GM23338 (cell line): ENCODE results near the gene KIAA0513.

Experiments used
- CREB1 ChIP-seq: fragments of 250-450 bp; sonication (Bioruptor Pico); IDR thresholded peaks from 2 replicates; pipeline ENCODE4 v1.5.0; 2020; ENCODE audit warnings: low read depth, mild to moderate bottlenecking, moderate library complexity
- EZH2 ChIP-seq: fragments of 200-600 bp; sonication (generic); IDR thresholded peaks from one replicate; pipeline ENCODE4 v1.8.0; 2017; ENCODE audit warnings: antibody characterized with exemption, mild to moderate bottlenecking, low read depth; ENCODE audit not compliant: unreplicated experiment
- EZH2phosphoT487 ChIP-seq: fragments of 200-600 bp; sonication (generic); IDR thresholded peaks from one replicate; pipeline ENCODE4 v1.8.1; 2018; ENCODE audit warnings: antibody characterized with exemption; ENCODE audit not compliant: unreplicated experiment
- JUNB ChIP-seq: IDR thresholded peaks from one replicate; pipeline ENCODE4 v1.6.1; 2016; ENCODE audit warnings: antibody characterized with exemption; ENCODE audit not compliant: unreplicated experiment
- NANOG ChIP-seq: IDR thresholded peaks from 2 replicates; pipeline ENCODE4 v1.6.1; 2016; ENCODE audit warnings: antibody characterized with exemption, borderline replicate concordance
- POLR2AphosphoS5 ChIP-seq: IDR thresholded peaks from 2 replicates; pipeline ENCODE4 v1.6.1; 2016; ENCODE audit warnings: antibody characterized with exemption, low read depth
- REST ChIP-seq: IDR thresholded peaks from one replicate; pipeline ENCODE4 v1.6.1; 2018; ENCODE audit warnings: antibody characterized with exemption; ENCODE audit not compliant: unreplicated experiment
- STAT1 ChIP-seq: IDR thresholded peaks from one replicate; pipeline ENCODE4 v1.6.1; 2016; ENCODE audit warnings: antibody characterized with exemption; ENCODE audit not compliant: unreplicated experiment
- ZNF331 ChIP-seq: fragments of 250-450 bp; sonication (Bioruptor Pico); IDR thresholded peaks from 2 replicates; pipeline ENCODE4 v1.5.0; 2020; ENCODE audit warnings: low read depth, mild to moderate bottlenecking, moderate library complexity
- TF ChIP-seq, protein P1 (sequence below), 2 experiments: fragments of 200-600 bp in 1 of 2; sonication (generic) in 1 of 2; conservative IDR thresholded peaks; 2 replicates each; pipeline versions ENCODE4 v1.5.1 to v1.6.1; 2016 to 2017; ENCODE audit warnings: antibody characterized with exemption in 2 of 2, low read depth in 2 of 2, mild to moderate bottlenecking in 2 of 2, moderate library complexity in 1 of 2
- TF ChIP-seq, protein P2 (sequence below): fragments of 250-450 bp; sonication (Bioruptor Pico); IDR thresholded peaks from 2 replicates; pipeline ENCODE4 v1.5.0; 2020; ENCODE audit warnings: mild to moderate bottlenecking, moderate library complexity
- TF ChIP-seq, protein P3 (sequence below): IDR thresholded peaks from 2 replicates; pipeline ENCODE4 v1.6.1; 2016; ENCODE audit warnings: antibody characterized with exemption

DNA sequence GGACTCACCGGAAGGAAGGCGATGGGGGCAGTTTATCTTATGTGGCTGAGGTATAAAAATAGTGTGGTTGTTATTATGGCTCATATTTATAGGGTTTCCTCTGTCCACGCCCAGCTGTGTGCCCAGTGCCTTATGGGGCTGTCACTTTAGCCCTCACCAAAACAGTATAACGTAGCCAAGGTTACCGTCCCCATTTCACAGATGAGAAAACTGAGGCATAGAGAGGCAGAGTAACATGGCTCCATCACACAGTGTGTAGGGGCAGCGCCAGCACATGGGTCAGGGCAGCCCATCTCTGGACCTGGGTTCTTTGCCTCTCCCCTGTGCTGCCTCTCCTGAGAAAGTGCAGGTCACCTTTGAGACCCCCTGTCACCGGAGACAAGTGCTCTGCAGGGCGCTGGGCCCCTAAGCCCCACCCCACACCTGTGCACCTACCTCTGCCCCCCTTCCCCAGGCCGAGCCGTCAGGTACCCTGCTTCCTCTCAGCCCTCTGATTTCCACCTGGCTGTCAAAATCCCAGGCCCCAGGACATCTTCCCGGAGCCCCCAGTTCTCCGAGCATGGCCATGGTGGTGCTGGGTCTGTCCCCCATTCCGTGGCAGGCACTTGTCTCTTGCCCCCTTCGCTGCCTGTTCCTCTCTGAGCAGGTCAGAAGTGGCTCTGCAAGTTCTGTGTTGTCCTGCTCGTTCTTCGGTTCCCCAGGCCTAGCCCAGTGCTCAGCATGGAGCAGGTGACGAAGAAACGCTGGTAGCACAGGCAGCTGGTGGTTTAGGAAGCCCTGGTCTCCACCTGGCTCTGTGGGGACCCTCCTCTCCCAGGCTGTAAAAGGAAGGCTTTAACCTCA is 7.2 kb downstream of the KIAA0513 start:
- TF ChIP-seq, protein P1, sequence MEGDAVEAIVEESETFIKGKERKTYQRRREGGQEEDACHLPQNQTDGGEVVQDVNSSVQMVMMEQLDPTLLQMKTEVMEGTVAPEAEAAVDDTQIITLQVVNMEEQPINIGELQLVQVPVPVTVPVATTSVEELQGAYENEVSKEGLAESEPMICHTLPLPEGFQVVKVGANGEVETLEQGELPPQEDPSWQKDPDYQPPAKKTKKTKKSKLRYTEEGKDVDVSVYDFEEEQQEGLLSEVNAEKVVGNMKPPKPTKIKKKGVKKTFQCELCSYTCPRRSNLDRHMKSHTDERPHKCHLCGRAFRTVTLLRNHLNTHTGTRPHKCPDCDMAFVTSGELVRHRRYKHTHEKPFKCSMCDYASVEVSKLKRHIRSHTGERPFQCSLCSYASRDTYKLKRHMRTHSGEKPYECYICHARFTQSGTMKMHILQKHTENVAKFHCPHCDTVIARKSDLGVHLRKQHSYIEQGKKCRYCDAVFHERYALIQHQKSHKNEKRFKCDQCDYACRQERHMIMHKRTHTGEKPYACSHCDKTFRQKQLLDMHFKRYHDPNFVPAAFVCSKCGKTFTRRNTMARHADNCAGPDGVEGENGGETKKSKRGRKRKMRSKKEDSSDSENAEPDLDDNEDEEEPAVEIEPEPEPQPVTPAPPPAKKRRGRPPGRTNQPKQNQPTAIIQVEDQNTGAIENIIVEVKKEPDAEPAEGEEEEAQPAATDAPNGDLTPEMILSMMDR (conservative IDR thresholded peaks at IDR 0.05; ENCODE audit: low read depth in 2 of 2) = no peak
- TF ChIP-seq REST (no peak), POLR2AphosphoS5 (no peak), EZH2 (no peak), ZNF331 (CRISPR knock-in tag) (no peak), EZH2phosphoT487 (no peak), NANOG (no peak), JUNB (no peak), CREB1 (CRISPR knock-in tag) (no peak), STAT1 (no peak)
- TF ChIP-seq, protein P2, sequence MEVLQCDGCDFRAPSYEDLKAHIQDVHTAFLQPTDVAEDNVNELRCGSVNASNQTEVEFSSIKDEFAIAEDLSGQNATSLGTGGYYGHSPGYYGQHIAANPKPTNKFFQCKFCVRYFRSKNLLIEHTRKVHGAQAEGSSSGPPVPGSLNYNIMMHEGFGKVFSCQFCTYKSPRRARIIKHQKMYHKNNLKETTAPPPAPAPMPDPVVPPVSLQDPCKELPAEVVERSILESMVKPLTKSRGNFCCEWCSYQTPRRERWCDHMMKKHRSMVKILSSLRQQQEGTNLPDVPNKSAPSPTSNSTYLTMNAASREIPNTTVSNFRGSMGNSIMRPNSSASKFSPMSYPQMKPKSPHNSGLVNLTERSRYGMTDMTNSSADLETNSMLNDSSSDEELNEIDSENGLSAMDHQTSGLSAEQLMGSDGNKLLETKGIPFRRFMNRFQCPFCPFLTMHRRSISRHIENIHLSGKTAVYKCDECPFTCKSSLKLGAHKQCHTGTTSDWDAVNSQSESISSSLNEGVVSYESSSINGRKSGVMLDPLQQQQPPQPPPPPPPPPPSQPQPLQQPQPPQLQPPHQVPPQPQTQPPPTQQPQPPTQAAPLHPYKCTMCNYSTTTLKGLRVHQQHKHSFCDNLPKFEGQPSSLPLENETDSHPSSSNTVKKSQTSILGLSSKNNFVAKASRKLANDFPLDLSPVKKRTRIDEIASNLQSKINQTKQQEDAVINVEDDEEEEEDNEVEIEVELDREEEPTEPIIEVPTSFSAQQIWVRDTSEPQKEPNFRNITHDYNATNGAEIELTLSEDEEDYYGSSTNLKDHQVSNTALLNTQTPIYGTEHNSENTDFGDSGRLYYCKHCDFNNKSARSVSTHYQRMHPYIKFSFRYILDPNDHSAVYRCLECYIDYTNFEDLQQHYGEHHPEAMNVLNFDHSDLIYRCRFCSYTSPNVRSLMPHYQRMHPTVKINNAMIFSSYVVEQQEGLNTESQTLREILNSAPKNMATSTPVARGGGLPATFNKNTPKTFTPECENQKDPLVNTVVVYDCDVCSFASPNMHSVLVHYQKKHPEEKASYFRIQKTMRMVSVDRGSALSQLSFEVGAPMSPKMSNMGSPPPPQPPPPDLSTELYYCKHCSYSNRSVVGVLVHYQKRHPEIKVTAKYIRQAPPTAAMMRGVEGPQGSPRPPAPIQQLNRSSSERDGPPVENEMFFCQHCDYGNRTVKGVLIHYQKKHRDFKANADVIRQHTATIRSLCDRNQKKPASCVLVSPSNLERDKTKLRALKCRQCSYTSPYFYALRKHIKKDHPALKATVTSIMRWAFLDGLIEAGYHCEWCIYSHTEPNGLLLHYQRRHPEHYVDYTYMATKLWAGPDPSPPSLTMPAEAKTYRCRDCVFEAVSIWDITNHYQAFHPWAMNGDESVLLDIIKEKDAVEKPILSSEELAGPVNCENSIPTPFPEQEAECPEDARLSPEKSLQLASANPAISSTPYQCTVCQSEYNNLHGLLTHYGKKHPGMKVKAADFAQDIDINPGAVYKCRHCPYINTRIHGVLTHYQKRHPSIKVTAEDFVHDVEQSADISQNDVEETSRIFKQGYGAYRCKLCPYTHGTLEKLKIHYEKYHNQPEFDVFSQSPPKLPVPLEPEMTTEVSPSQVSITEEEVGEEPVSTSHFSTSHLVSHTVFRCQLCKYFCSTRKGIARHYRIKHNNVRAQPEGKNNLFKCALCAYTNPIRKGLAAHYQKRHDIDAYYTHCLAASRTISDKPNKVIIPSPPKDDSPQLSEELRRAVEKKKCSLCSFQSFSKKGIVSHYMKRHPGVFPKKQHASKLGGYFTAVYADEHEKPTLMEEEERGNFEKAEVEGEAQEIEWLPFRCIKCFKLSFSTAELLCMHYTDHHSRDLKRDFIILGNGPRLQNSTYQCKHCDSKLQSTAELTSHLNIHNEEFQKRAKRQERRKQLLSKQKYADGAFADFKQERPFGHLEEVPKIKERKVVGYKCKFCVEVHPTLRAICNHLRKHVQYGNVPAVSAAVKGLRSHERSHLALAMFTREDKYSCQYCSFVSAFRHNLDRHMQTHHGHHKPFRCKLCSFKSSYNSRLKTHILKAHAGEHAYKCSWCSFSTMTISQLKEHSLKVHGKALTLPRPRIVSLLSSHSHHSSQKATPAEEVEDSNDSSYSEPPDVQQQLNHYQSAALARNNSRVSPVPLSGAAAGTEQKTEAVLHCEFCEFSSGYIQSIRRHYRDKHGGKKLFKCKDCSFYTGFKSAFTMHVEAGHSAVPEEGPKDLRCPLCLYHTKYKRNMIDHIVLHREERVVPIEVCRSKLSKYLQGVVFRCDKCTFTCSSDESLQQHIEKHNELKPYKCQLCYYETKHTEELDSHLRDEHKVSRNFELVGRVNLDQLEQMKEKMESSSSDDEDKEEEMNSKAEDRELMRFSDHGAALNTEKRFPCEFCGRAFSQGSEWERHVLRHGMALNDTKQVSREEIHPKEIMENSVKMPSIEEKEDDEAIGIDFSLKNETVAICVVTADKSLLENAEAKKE (CRISPR knock-in tag) = no peak
- TF ChIP-seq, protein P3, sequence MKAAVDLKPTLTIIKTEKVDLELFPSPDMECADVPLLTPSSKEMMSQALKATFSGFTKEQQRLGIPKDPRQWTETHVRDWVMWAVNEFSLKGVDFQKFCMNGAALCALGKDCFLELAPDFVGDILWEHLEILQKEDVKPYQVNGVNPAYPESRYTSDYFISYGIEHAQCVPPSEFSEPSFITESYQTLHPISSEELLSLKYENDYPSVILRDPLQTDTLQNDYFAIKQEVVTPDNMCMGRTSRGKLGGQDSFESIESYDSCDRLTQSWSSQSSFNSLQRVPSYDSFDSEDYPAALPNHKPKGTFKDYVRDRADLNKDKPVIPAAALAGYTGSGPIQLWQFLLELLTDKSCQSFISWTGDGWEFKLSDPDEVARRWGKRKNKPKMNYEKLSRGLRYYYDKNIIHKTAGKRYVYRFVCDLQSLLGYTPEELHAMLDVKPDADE = no peak
